ENCODE measurements around the gene TPRX1. TPM values are rescaled to one million over a fixed set of nuclear protein-coding genes. Genes with fewer than 3 reads are reported as not detected.
A peak's percentile ranks its signal among the peaks of the same experiment; 100 is the strongest.

TPRX1 gene
- total and polyA plus RNA-seq, 9 of the 15 experiments (the other 6 are each of a cell fraction or from before 2014, with no cell fraction given) = not detected

DNA sequence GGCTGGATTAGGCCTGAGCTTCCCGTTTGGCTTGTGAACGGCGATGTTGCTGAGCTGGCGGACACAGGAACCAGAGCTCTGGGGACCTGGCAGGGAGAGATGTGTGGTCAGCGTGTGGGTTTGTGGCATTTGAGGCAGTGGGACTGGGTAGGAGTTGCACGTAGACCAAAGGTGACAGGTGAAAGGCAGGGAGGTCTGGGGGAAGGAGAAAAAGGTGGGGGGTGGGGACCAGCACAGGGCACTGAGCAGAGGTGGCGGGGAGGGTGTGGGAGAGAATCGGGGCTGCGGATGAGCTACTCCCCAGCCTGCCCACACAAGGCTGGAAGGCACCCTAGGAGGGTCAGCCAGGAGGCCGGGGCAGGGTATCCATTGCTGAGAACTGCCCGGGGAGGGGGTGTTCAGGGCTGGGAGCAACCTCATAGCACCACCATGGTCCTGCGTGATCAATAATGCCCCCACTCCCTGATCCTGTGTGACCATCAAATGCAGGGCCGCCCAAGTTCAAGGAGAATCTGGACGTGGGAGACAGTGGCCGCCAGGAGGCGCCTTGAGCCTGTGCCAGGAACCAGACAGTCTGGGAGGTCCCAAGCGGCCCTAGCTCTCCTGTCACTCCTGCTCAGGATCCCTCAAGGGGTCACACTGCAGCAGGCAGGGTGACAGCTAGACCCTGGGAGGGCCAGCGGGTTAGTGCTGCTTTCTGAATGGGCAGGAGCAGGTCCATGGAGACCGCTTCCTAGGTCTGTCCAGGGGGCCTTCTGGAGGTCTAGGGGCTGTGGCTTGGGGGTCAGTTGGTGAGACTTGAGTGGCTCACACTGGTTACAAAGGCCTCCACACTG, 38.6 kb downstream of the TPRX1 start:
- Histone ChIP-seq H3K4me1 (replicated peaks in 1 of 2; ENCODE audit: control insufficient read depth in 2 of 2, insufficient read depth in 2 of 2, low read length in 2 of 2) (peaks cover 5 to 25% of the 10 kb centered on the region in 2 experiments; a peak in 3 of 5 replicates), H2AFZ (ENCODE audit: low read depth, low read length) (peak overlapping the region; percentile 22; the same call in 1 of the 2 replicates), H3K79me2 (ENCODE audit: control insufficient read depth, insufficient read depth, low read length) (no peaks in the 10 kb centered on the region), H3K9me1 (ENCODE audit: control insufficient read depth, insufficient read depth, low read length) (no peaks in the 10 kb centered on the region), H3K4me3 (no peak overlapping the region), H3K4me2 (ENCODE audit: insufficient read depth, low read length) (no peak overlapping the region), H4K20me1 (replicated peaks; ENCODE audit: control insufficient read depth, insufficient read depth, low read length) (peaks cover 2% of the 10 kb centered on the region; the same call in 1 of the 2 replicates), H3K36me3 (ENCODE audit: control insufficient read depth, insufficient read depth, low read length) (no peaks in the 10 kb centered on the region), H3K27ac (ENCODE audit: extremely low read depth, low read depth, low read length) (no peak overlapping the region), H3K27me3 (ENCODE audit: control insufficient read depth in 2 of 2, insufficient read depth in 2 of 2, low read length in 2 of 2) (no peaks in the 10 kb centered on the region), H3K9ac (ENCODE audit: insufficient read depth in 1 of 2, low read depth in 2 of 2, low read length in 2 of 2) (peak overlapping the region in 1 of 2 experiments; percentile 65; a peak in 1 of 4 replicates), H3K9me3 (replicated peaks; ENCODE audit: control insufficient read depth, insufficient read depth, low read depth, low read length) (no peaks in the 10 kb centered on the region)
- DNase-seq (ENCODE audit: extremely low read depth in 1 of 4, low spot score in 3 of 4) (peak; percentile 60 to 86 (median 65)), FAIRE-seq (peak; percentile 83), ATAC-seq (peak; percentile 95)
- no TSS peak for BruUV-seq (replicated peaks)
- ChIA-PET POLR2A (interaction anchor here (0.5 to 2.5 kb wide), 6 partner anchors 10 to 43 kb away, joined by 3 to 15 read pairs (median 3); partner anchors contain the start of gene NOP53), CTCF (ENCODE audit: low intra/inter-chr PET ratio) (interaction anchor here (0.5 to 2.2 kb wide), 4 partner anchors 22 to 98 kb away, joined by 4 to 30 read pairs (median 8); no protein-coding TSS in a partner anchor)
- WGBS (ENCODE audit: insufficient coverage, low coverage, missing lambda C conversion rate) = 14% methylated on average over 16 of the region's 19 CpGs
- intact Hi-C loops (cut with micrococcal nuclease) (loop anchor here (1.0 kb wide), 1 partner anchor 23 kb away; no protein-coding TSS in a partner anchor), in situ Hi-C loops (cut with MboI) (no loop called here)
- peak in 1 of 2 experiments; percentile 33; a peak in 1 of 4 replicates for TF ChIP-seq RCOR1 (IDR thresholded peaks at IDR 0.05; ENCODE audit: borderline replicate concordance in 1 of 2, low read depth in 2 of 2, low read length in 2 of 2)
- no peak for TF ChIP-seq ZKSCAN8 (CRISPR knock-in tag; IDR thresholded peaks at IDR 0.05)
- TF ChIP-seq, protein P1, sequence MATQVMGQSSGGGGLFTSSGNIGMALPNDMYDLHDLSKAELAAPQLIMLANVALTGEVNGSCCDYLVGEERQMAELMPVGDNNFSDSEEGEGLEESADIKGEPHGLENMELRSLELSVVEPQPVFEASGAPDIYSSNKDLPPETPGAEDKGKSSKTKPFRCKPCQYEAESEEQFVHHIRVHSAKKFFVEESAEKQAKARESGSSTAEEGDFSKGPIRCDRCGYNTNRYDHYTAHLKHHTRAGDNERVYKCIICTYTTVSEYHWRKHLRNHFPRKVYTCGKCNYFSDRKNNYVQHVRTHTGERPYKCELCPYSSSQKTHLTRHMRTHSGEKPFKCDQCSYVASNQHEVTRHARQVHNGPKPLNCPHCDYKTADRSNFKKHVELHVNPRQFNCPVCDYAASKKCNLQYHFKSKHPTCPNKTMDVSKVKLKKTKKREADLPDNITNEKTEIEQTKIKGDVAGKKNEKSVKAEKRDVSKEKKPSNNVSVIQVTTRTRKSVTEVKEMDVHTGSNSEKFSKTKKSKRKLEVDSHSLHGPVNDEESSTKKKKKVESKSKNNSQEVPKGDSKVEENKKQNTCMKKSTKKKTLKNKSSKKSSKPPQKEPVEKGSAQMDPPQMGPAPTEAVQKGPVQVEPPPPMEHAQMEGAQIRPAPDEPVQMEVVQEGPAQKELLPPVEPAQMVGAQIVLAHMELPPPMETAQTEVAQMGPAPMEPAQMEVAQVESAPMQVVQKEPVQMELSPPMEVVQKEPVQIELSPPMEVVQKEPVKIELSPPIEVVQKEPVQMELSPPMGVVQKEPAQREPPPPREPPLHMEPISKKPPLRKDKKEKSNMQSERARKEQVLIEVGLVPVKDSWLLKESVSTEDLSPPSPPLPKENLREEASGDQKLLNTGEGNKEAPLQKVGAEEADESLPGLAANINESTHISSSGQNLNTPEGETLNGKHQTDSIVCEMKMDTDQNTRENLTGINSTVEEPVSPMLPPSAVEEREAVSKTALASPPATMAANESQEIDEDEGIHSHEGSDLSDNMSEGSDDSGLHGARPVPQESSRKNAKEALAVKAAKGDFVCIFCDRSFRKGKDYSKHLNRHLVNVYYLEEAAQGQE (IDR thresholded peaks at IDR 0.05; ENCODE audit: borderline replicate concordance) = peak; percentile 68
- TF ChIP-seq, protein P1 (CRISPR knock-in tag; IDR thresholded peaks at IDR 0.05; ENCODE audit: low read depth) = no peak
- no peak for TF ChIP-seq GTF2A2 (tag; IDR thresholded peaks at IDR 0.05)
- TF ChIP-seq NFIC (IDR thresholded peaks at IDR 0.05) = peak; percentile 12; the same call in 1 of the 2 replicates
- 0 out of 2 replicates have a peak, but pooled peaks have one; percentile 18 for TF ChIP-seq ZNF263 (CRISPR knock-in tag; IDR thresholded peaks at IDR 0.05; ENCODE audit: borderline replicate concordance)
- TF ChIP-seq, protein P2, sequence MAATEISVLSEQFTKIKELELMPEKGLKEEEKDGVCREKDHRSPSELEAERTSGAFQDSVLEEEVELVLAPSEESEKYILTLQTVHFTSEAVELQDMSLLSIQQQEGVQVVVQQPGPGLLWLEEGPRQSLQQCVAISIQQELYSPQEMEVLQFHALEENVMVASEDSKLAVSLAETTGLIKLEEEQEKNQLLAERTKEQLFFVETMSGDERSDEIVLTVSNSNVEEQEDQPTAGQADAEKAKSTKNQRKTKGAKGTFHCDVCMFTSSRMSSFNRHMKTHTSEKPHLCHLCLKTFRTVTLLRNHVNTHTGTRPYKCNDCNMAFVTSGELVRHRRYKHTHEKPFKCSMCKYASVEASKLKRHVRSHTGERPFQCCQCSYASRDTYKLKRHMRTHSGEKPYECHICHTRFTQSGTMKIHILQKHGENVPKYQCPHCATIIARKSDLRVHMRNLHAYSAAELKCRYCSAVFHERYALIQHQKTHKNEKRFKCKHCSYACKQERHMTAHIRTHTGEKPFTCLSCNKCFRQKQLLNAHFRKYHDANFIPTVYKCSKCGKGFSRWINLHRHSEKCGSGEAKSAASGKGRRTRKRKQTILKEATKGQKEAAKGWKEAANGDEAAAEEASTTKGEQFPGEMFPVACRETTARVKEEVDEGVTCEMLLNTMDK (IDR thresholded peaks at IDR 0.05; ENCODE audit: borderline replicate concordance, insufficient read depth, low read depth, low read length, poor library complexity, severe bottlenecking) = peak; percentile 41
- TF ChIP-seq HSF4 (CRISPR knock-in tag; IDR thresholded peaks at IDR 0.05; ENCODE audit: borderline replicate concordance) = no peak
